ENCODE results near the gene PLCB2.

GRCh38 chr15:40310993-40311392 is 3.3 kb upstream of the PLCB2 start:
- TF ChIP-seq POLR2A (IDR thresholded peaks at IDR 0.05) (no peak), CTCF (IDR thresholded peaks at IDR 0.05) (no peak)

Measured in gastroesophageal sphincter (tissue), 3 donors.